ENCODE data around the gene ZSWIM1.
A peak's percentile ranks its signal among the peaks of the same experiment; 100 is the strongest.

ZSWIM1 gene

DNA sequence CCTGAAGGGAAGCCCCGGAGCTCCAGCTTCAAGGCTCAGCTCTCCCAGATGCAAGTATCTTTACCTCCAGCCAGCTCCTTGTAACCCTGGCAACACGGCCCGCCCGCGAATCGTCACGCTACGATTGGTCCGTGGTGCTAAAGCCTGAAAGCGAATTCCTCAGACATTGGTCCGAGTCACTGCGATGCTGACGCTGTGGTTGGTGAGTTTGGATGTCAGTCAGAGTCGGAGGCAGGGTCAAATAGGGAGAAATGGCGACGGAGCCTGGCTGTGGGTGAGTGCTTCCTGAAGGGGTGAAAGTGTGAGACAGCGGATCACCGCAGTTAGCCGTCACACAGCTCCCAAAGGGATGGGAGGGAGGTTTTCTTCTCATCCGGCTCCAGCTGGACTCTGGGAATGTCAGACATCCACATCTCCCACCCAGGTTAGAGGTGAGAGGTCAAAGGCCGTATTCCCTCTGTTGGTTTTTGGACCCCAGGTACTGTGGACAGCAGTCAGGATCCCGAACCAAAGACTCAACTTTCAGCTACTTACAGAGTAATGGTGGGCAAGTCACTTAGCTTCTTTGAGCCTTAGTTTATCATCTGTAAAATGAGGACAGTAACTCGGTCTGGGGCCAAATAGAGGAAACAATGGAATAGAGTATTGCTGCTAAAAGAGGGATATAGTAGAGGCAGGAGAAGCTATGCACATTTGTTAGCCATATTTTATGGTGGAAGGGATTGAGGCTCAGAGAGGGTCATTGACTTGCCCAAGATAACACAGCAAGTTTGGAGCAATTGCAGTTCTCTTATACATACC is at the start of gene ZSWIM1:
TSS of gene ZSWIM1 (plus strand) at position 240 of the 801 bp plus-strand sequence. CDS start 1,366 bp downstream, outside the sequence.
- peak; percentile 99 for DNase-seq

DNA sequence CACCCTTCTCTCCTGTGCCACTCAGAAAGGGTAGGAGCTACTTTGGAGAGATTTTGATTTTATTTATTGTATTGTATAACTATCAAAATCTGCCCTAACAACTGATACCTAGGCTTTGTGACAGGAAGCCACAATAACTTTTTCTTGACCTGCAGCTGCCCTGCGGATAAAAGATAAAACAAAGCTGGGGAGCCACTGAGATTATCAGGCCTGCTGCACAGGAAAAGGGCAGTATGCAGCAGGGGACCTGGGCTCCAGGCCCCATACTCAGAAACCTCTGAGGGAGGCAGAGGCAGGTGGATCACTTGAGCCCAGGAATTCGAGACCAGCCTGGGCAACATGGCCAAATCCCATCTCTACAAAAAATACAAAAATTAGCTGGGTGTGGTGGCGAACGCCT is 48.4 kb upstream of the ZSWIM1 start:
- no peak for DNase-seq

GRCh38 chr20:45833030-45833882 is 47.8 kb upstream of the ZSWIM1 start, which contains the start of gene SNX21:
Gene SNX21 (plus strand): TSS chr20:45833799. CDS start chr20:45833920, 121 bp downstream.
- peak; percentile 94 for DNase-seq

DNA sequence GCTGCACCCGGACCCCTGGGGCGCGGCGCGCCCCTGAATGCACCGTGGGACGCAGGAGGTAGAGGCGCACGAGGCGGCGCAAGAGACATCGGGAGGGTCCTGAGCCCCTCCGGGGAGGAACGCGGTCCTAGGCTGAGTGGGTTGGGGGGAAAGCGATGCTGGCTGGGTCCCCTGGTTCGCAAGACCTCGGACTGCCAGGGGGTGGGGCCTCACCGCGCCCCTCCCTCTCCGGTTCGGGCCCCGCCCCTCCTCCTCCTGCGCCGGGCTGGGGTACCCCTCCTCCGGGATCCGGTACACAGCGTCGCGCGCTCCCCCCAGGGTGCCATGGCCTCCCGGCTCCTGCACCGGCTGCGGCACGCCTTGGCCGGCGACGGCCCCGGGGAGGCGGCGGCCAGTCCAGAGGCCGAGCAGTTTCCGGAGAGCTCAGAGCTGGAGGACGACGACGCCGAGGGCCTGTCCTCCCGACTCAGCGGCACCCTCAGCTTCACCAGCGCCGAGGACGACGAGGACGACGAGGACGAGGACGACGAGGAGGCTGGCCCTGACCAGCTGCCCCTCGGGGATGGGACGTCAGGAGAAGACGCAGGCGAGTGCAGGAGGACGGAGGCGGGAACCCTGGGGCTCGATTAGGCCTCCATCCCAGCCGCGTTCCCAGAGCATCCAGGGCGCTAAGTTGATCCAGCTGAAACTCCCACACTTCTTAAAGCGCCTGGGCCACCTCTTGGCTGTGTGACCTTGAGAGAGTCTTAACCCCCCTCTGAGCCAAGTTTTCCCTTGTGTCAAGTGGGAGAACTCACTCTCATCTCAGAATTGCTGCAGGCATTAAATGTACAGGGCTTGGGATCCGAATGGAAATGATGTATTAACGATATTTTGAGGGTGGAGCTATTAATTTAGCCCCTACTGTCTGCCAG is 46.9 kb upstream of the ZSWIM1 start:
- DNase-seq = no peak

GRCh38 chr20:45834797-45835161 is 46.2 kb upstream of the ZSWIM1 start:
- DNase-seq = no peak

GRCh38 chr20:45835329-45835765 is 45.7 kb upstream of the ZSWIM1 start:
- peak; percentile 74 for DNase-seq

DNA sequence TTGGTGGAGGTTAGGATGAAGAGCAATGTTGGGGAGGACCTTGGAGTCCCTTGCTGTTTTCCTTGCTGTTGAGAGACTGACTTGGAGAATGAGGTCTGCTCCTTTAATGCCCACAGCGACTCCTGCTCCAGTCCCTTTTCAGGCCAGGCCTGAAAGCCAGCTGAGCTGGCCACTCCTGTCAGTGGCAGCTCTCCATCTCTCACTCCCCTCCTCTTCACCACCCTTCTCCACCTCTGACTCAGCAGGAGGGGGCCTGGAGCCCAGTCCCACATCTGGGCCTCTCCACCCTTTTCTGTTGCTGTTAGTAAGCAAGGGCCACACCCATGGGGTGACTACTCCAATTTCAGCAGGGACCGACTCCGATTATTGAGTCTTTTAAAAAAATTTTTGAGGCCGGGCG is 45.2 kb upstream of the ZSWIM1 start:
- no peak for DNase-seq

GRCh38 chr20:45836841-45837240 is 44.2 kb upstream of the ZSWIM1 start:
- DNase-seq = no peak

DNA sequence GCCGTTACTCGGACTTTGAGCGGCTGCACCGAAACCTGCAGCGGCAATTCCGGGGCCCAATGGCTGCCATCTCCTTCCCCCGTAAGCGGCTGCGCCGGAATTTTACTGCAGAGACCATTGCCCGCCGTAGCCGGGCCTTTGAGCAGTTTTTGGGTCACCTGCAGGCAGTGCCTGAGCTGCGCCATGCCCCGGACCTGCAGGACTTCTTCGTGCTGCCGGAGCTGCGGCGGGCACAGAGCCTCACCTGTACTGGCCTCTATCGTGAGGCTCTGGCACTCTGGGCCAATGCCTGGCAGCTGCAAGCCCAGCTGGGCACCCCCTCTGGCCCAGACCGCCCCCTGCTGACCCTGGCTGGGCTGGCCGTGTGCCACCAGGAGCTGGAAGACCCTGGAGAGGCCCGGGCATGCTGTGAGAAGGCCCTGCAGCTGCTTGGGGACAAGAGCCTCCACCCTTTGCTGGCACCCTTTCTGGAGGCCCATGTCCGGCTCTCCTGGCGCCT is 40.3 kb upstream of the ZSWIM1 start:
- DNase-seq = no peak

- no peak for DNase-seq
These were observed 39.5 kb upstream of the ZSWIM1 start for GRCh38 chr20:45841407-45842129.

- DNase-seq = peak; percentile 39
These were observed 38.7 kb upstream of the ZSWIM1 start for GRCh38 chr20:45842169-45842812.

GRCh38 chr20:45843506-45843905 is 37.5 kb upstream of the ZSWIM1 start:
- DNase-seq = no peak

GRCh38 chr20:45845452-45845851 is 35.6 kb upstream of the ZSWIM1 start:
- no peak for DNase-seq

DNA sequence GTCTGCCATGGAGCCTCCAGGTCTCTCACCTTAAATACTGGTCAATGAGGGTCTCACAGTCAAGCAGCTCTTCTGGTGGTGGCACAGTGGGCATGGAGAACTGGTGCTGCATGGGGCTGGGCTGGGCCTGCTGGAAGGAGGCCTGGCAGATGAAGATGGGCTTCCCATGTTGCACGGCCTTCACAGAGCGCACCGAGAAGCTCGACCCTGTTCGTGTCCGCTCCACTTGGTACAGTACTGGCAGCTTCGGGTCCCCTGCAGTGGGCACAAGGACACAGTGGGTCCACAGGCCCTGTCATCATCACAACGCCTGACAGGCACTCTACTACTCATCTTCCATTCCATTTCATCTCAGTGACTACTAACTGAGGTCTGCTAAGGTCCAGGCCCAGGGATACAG is 32.6 kb upstream of the ZSWIM1 start:
- DNase-seq = no peak

DNA sequence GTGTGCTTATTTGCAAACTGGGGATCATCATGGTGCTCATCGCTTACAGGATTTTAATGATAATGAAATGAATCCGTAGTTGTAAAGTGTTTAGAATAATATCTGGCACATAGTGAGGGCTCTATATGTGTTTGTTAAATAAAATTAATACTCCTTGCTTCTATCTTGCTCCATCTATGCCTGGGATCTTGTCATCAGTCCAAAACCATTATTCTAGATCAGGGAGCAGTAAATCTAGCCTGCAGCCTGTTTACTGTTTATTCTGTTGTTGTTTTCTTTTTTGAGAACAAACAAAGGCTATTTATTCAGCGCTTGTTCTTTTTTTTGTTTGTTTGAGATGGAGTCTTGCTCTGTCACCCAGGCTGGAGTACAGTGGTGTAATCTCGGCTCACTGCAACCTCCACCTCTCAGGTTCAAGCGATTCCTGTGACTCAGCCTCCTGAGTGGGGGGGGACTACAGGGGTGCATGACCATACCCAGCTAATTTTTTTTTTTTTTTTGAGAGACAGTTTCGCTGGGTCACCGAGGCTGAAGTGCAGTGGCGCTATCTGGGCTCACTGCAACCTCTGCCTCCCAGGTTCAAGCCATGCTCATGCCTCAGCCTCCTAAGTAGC is 32.0 kb upstream of the ZSWIM1 start:
- DNase-seq = no peak

- no peak for DNase-seq
These were observed 30.8 kb upstream of the ZSWIM1 start for GRCh38 chr20:45850238-45850637.

GRCh38 chr20:45850926-45851325 is 30.1 kb upstream of the ZSWIM1 start:
- DNase-seq = no peak

GRCh38 chr20:45851501-45851900 is 29.5 kb upstream of the ZSWIM1 start:
- no peak for DNase-seq

GRCh38 chr20:45852326-45852725 is 28.7 kb upstream of the ZSWIM1 start:
- no peak for DNase-seq

DNA sequence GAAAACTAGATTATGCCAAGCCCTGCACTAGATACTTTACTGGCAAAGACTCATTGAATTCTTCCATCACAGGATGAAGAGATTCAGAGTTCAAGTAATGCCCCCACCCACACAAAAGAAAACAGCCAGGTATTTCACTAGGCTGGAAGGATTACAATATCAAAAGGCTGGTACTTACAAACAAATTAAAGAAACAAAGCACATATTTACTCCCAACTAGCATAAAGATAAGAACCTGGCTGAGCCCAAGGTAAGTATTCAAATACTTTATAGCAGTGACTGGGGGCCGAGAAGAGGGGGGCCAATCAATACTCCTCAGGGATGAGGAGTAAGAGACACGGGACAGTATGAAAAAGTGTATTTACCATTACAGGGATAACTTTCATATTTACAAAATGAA is 27.5 kb upstream of the ZSWIM1 start:
- no peak for DNase-seq

Measured in inflammatory macrophage treated with lipopolysaccharide for 4 hours (primary cell).